Erythroblast (primary cell): ENCODE results near the gene GLOD5.

ENCODE experiments used
- DNase-seq, 2 experiments: peaks; one replicate each; lab custom pipeline; 2025; lab: John Stamatoyannopoulos, UW
- GATA1 ChIP-seq: IDR thresholded peaks from 2 replicates; pipeline ENCODE4 v1.6.1; 2011; ENCODE audit warnings: low read depth, mild to moderate bottlenecking, control low read depth, low read length, moderate library complexity
- POLR2A ChIP-seq: IDR thresholded peaks from 2 replicates; pipeline ENCODE4 v1.6.1; 2011; ENCODE audit warnings: mild to moderate bottlenecking, low read length

Gene GLOD5

DNA sequence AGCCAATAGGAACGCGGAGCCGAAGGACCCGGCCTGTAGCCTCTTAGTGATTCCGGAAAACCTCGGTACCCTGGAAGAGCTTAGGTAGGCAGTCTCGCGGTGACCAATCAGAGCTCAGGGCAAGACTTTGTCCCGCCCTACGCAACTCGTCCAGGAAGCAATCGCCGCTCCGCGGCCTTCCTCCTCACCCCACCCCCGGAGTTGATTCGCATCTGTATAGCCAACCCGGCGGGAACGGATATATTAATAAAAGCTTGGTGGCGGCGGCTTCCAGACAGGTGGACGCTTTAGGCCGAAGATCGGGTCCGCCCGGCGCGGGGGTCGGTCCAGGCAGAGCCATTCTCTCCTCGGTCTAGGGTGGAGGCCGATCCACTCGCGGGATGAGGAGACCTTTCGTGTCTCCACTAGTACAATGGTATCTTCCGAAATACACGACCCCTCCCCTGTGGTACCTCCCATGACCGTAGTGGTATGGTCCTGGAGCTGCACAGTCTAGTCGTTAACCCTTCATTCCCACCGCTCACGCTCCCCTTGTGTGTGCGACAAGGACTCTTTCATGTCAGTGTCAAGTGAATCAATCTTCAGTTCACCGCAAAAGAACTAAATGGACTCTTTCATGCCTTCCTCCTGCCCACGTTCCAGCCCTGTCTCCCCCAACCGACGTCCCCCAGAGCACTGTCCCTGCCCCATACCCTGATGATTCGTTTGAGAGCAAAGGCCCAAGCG, 24.2 kb upstream of the GLOD5 start:
- TF ChIP-seq GATA1 (no peak), POLR2A (peak; percentile 74)
- DNase-seq: peak; percentile 94 to 95

DNA sequence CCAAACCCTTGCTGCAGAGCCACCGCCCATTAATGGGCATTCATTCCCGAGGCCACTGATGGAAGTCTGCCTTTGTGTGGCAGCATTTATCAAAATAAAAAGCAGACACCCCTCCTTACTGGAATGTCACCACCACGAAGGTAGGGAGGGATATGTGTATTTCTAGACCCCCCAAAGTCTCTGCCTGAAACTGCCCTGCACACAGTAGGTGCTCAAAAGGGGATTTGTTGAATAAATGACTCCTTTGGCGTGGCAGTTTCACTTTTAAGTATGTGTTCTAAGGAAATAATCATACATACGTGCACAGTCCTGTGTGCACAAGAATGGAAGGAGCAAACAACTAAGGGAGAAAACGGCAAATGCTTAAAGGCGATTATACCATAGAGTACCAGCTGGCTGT, 23.6 kb upstream of the GLOD5 start:
- TF ChIP-seq POLR2A (no peak), GATA1 (no peak)
- DNase-seq: peak; percentile 21 to 31

GRCh38 chrX:48741834-48742233, 19.7 kb upstream of the GLOD5 start:
- DNase-seq: no peak
- TF ChIP-seq GATA1 (no peak), POLR2A (no peak)

DNA sequence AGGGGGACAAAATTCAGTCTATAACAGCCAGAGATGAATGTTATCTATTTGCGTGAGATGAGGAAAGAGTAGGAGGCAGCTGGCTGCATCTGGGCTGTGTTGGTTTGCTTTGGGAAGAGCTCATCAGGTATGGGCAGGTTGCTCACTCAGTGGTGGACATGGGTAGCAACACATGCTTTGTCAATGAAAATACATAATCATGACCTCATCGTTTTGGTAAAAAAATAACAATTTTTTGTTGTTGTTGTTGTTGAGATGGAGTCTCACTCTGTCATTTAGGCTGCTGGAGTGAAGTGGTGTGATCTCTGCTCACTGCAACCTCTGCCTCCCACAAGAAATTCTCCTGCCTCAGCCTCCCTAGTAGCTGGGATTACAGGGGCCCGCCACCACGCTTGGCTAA, 16.3 kb upstream of the GLOD5 start:
- TF ChIP-seq GATA1: no peak
- no peak for TF ChIP-seq POLR2A
- DNase-seq: no peak

GRCh38 chrX:48747415-48748016, 14.0 kb upstream of the GLOD5 start:
- DNase-seq: no peak
- TF ChIP-seq GATA1 (no peak), POLR2A (no peak)

GRCh38 chrX:48749182-48749581, 12.4 kb upstream of the GLOD5 start:
- DNase-seq: no peak
- TF ChIP-seq GATA1 (no peak), POLR2A (no peak)

- no peak for DNase-seq
- TF ChIP-seq POLR2A (no peak), GATA1 (no peak)
Measured at GRCh38 chrX:48751343-48751742, 10.2 kb upstream of the GLOD5 start.

- no peak for TF ChIP-seq GATA1
- no peak for TF ChIP-seq POLR2A
- DNase-seq: no peak
Measured at GRCh38 chrX:48752498-48752897, 9.0 kb upstream of the GLOD5 start.

DNA sequence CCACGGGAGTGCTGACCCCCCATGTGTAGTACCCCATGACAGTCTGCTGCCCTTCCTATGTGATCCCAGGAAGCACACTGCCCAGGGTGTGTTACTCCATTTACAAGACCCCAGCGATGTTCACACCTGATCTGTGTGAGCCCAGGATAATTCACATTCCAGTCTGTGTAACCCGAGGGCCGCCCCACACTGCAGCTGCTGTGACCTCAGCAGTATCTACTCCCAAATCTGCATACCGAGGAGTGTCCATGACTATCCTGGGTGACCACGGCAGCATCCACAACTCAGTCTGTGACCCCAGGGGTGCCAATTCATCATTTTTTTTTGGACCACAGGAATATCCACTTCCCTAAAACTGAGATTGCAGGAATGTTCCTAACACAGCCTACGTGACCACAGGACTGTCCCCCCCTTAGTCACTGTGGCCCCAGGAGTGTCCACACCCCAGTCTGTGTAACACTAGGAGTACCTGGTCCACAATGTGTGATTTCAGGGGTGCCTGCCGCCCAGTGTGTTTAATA, 7.8 kb upstream of the GLOD5 start:
- DNase-seq: no peak
- TF ChIP-seq GATA1: no peak
- TF ChIP-seq POLR2A: no peak

DNA sequence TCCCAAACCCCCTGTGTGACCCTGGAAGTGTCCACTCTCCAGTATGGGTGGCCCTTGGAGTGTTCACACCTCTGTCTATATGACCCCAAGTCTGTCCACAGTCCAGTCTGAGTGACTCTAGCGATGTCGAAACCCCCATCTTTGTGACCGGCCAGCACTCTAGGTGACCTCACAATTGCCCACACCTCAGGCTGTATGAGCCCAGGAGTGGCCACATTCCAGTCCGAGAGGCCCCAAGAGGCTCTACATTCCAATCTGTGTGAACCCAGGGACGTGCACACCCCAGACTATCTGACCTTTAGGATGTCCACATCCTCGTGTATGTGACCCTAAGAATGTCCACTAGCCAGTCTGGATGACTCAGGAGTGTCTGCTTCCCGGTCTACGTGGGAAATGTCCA, 7.3 kb upstream of the GLOD5 start:
- no peak for DNase-seq
- TF ChIP-seq GATA1 (no peak), POLR2A (no peak)

DNA sequence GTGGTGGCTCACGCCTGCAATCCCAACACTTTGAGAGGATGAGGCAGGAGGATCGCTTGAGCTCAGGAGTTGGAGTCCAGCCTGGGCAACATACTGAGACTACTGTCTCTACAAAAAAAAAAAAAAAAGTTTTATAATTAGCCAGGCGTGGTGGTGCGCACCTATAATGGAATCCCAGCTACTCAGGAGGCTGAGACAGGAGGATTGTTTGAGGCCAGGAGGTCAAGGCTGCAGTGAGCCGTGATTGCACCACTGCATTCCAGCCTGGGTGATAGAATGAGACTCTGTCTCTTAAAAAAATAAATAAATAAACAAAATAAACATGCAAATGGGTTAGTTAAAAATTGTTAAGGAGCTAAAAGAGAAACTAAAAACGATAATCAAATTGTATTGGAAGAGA, 7.7 kb downstream of the GLOD5 start:
- no peak for DNase-seq
- TF ChIP-seq POLR2A (no peak), GATA1 (no peak)

DNA sequence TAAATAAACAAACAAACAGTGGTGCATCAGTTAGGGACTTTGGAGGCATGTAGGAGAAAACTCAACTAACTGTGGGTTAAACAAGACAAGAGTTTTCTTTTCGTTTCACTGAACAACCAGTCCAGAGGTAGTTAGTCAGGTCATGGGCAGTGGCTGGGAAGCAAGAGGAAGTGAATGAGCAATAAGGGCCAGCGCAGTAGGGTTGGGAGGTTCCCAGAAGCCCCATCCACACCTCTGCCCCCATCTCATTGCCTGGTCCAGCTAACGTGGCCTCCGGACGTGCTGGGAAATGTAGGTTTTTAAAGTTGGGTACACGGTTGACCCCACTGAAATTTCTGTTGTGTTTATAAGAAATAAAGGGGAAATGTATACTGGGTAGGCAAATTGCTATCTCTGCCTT, 8.7 kb downstream of the GLOD5 start:
- TF ChIP-seq POLR2A: no peak
- no peak for TF ChIP-seq GATA1
- no peak for DNase-seq

DNA sequence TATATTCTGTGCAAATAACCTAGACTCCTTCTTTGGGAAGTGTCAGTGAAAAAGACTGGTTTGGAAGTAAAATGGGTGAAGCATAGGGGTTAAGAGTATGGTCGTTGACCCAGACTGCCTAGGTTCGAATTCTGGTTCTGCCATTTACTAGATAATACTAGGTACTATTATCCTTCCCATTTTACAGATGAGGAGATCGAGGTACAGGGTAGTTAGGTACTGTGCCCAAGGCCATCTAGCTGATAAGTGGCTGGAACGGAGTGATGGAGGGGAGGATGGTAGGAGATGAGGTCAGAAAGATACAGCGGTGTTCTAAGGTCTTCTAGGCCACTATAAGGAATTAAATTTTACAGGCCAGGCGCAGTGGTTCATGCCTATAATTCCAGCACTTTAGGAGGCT, 11.1 kb downstream of the GLOD5 start:
- TF ChIP-seq POLR2A (no peak), GATA1 (no peak)
- no peak for DNase-seq

- TF ChIP-seq GATA1 (no peak), POLR2A (no peak)
Measured at GRCh38 chrX:48776818-48777439, 15.4 kb downstream of the GLOD5 start.

DNA sequence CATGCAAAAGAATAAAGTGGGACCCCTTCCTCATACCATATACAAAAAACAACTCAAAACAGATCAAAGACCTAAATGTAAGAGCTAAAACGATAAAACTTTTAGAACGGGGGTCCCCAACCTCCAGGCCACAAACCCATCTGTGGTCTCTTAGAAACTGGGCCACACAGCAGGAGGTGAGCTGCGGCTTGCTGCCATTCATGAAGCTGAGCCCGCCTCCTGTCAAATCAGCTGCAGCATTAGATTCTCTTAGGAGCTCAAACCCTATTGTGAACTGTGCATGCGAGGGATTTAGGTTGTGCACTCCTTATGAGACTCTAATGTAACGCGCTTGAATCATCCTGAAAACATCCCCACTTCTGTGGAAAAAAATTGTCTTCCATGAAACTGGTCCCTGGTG, 17.9 kb downstream of the GLOD5 start:
- DNase-seq: no peak
- no peak for TF ChIP-seq GATA1
- no peak for TF ChIP-seq POLR2A

More at GRCh38 chrX:48776818-48777439, 15.4 kb downstream of the GLOD5 start:
- no peak for DNase-seq
